ENCODE results near the gene HUS1.
A peak's percentile ranks its signal among the peaks of the same experiment; 100 is the strongest.
"Not testable (repeated sequence)": the region's sequence is repeated elsewhere in the genome, so short reads cannot be mapped to it uniquely, and the experiment has no call there.

HUS1 gene

GRCh38 chr7:47979145-47979831, at the start of gene HUS1:
HUS1 (minus strand) TSS chr7:47979615; CDS start chr7:47979519, 96 bp downstream.
- peak; percentile 60 for DNase-seq

DNA sequence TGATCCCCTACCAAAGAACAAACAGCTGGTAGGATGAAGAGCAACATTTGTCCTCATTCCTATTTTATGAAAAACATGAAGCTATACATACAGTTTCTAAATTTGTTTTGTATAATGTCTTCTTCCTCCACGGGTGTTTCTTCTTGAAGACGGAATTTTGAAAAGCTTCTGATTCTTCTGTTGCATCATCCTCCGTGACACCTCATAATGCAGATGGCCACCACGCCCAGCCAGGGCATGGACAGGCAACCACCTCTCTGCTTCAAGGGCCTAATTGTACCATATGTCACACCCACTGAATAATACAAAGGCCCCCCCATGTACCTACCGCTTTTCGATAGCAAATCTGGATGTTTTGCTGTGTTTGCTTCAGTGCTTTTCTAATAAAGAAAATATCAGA, 49.5 kb upstream of the HUS1 start, which contains the start of gene SUN3:
TSS of gene SUN3 (minus strand) at position 170 of the 400 bp plus-strand sequence. CDS start at position 1, 169 bp downstream.
- no peak for DNase-seq

- no peak for DNase-seq
These were observed 46.2 kb upstream of the HUS1 start for GRCh38 chr7:48025624-48026023.

DNA sequence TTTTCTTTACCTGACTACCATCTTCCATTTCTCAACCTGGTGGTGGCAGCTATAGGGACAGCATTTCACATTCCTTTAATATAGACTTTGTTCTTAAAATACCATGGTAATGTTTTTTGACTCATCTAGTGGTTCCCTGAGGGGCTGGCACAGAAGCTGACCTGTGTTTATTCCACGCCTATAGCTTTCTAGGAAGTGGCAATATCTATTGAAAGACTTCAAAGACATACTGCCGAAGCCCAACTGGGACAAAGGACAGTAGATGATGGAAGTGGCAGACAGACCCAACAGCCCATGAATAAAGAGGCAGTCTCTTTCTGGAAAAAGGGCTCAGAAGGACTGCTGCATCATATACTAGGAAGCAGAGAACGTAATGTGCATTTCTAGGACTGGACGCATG, 38.3 kb upstream of the HUS1 start:
- DNase-seq, result no peak

GRCh38 chr7:48016641-48017040, 37.2 kb upstream of the HUS1 start:
- DNase-seq, result no peak

DNA sequence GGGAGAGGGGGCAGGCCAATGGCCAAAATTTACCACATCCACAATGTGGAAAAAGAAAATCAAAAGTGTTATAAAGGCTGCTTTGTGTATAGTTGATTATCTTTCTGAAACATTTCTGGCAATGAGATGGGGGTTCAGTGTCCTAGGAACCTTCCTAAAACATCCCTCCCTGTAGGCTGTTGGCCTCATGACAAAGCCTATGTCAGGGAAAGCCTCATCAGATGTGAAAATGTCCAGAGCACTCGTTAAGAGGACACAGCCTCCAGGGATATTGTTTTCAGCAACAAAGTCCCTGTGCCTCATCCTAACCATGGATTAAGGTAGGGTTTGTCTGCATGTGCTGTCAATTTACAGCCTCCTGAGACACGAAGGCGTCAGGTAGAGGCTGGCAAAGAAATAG, 32.5 kb upstream of the HUS1 start:
- no peak for DNase-seq

GRCh38 chr7:48011323-48011722, 31.9 kb upstream of the HUS1 start:
- no peak for DNase-seq

DNA sequence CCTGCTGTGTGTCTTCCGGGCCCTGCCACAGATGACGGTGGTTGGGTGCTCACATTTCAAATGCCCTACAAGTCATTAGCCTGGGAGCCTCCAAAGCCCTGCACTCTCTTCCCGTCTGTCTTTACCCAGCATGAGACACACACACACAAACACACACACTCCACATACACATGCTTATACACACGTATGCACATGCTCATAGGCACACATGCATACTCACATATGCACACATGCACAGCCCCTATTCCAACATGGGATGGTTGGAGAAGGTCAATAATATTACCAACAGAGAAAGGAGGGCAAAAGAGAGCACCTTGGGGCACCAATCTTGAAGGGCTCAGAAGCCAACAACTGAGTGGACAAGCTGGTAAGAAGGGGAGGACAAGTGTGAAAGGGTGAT, 30.5 kb upstream of the HUS1 start:
- DNase-seq, result no peak

DNA sequence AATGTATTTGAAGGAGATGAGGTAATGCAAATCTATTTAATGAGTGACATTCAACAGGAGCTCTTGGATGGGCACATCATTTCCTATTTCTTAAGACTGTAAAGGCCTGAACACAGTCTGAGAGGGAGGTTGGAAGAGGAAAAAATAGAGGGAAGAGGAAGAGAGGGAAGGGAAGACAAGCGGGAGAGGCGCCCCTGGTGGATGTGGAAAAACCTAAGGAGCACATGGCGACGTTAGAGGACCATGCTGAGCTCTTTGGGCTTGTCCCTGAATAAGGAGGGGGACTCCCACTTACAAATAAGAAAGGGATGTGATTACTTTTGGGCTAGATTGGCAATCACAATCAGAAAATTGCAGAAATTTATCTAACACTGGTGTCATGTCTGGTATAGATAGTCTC, 29.8 kb upstream of the HUS1 start:
- DNase-seq, result no peak

GRCh38 chr7:48006866-48007265, 27.5 kb upstream of the HUS1 start:
- no peak for DNase-seq

DNA sequence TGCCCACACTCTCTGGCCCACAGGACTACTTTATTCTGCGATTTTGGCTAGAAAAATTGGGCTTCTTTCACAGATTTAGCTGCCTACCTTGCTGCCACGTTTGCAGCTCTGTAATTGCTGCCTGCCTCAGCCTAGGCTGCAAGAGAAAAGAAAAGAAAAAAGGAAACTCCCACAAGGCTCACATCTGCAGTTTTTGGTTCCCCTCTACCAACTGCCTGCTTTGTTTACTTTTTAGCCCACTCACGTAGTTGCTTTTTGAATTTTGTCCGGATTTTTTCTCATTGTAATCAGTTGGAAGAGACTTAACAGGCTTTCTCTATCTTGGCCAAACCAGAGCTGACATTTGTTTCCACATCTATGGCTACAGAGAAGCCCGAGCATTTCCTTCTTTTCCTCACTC, 25.2 kb upstream of the HUS1 start:
- no peak for DNase-seq

DNA sequence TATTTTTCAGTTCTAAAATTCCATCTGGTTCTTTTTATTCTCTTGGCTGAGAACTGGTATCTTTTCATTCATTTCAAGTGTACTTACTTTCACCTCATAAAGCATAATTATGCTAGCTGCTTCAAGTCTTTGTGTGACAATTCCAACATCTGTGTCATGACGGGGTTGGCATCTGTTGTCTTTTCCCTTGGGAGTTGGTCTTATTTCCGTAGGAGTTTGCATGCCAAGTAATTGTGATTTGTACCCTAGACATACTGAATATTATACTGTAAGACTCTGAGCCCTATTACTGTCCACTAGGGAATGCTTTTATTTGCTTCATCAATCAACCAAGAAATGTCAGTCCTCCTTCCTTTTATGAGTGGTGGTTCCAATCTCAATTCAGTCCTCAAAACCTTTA, 24.6 kb upstream of the HUS1 start:
- no peak for DNase-seq

- DNase-seq, result not testable (repeated sequence)
These were observed 20.7 kb upstream of the HUS1 start for GRCh38 chr7:48000164-48000563.

DNA sequence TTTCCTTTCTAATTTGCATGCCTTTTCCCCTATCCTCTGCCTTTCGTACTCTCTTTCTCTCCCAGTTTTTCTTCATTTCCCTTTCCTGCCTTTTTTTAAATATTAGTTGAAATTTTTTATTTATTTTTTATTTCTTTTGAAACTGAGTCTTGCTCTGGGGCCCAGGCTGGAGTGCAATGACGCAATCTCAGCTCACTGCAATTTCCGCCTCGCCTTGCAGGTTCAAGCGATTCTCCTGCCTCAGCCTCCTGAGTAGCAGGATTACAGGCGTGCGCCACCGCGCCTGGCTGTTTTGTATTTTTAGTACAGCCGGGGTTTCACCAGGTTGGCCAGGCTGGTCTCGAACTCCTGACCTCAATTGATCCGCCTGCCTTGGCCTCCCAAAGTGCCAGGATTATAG, 20.0 kb upstream of the HUS1 start:
- no peak for DNase-seq

DNA sequence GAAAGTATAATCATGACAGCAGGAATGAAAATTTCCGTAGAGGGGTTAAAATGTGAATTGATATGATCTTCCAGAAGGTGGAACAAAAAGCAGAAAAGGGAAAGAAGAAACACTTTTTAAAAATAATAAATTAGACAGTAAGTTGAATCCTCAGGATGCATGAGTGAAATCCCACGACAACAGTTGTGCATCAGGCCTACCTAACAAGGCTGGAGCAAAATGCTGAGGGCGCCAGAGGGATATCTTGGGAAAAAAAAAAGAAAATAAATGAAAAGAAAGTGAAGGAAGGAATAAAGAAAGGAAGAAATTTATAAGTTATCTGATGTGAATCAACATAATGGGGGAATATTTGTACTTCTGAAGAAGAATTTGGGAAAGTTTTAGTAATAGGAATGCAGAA, 13.0 kb upstream of the HUS1 start:
- DNase-seq, result no peak

GRCh38 chr7:47991741-47992311, 12.4 kb upstream of the HUS1 start:
- DNase-seq, result peak; percentile 58

DNA sequence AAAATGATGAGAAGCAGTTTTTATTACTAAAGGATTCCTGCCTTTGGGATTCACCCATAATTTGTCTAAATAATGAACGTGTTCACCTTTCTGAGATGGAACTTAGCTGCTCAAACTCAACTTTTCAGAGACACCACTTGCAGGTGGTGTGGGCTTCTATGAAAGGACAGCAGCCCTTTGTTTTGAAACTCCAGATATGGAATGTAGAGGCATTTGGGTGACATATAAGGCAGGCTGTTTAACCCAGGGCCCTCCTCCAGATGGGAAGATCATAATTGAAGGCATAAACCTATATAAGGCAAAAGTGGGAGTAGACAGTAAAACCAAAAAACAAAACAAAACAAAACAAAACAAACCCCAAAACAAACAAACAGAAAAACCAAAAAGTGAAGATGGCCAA, 11.9 kb upstream of the HUS1 start:
- no peak for DNase-seq

- DNase-seq, result no peak
These were observed 11.2 kb upstream of the HUS1 start for GRCh38 chr7:47990592-47990991.

- not testable (repeated sequence) for DNase-seq
These were observed 10.4 kb upstream of the HUS1 start for GRCh38 chr7:47989607-47990400.

DNA sequence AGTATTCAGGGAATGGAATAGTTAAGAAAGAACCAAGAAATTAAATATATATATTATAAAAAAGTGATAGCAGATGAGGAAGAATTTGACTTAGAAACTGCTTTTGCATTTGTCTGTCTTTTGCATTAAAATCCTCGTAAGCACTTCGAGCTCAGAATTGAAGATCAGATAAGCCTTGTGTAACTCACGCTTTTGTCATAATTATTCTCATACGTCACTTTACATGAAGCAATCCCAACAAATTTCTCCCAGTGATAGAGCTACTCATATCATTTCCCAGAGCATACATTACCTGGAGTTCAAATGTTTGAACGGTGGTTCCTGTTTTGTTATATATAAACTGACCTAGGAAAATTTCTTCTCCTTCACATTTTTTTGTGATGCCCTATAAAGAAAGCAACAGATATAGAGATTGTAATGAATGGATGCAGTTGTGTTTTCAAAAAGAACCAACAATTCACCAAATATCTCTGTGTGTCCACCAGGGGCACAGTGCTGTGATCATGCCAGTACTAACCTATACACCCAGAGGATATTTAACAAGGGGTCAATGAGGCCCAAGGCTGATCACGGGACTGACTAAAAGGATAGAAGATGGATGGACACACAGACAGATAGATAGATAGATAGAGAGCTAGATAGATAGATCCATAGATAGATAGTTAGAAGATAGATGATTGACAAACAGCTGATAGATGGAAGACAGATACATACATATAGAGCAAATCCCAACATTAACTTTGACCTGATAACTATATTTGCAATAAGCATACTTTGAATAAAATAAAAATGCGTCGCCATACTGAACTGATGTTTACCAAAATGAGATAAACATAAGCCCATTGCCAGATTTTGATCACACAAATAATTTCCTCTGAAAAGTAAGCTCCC, 9.3 kb upstream of the HUS1 start:
- DNase-seq, result no peak

- DNase-seq, result no peak
These were observed 3.2 kb upstream of the HUS1 start for GRCh38 chr7:47982610-47983009.

DNA sequence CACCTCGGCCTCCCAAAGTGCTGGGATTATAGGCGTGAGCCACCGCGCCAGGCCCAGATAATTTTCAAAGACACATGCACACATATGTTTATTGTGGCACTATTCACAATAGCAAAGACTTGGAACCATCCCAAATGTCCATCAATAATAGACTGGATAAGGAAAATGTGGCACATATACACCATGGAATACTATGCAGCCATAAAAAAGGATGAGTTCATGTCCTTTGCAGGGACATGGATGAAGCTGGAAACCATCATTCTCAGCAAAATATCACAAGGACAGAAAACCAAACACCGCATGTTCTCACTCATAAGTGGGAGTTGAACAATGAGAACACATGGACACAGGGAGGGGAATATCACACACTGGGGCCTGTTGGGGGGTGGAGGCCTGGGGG, 1.2 kb upstream of the HUS1 start:
- not testable (repeated sequence) for DNase-seq

GRCh38 chr7:47979832-47980181, 392 bp upstream of the HUS1 start:
- DNase-seq, result no peak
